ENCODE results near the gene DMGDH.
"Not testable (repeated sequence)": the region's sequence is repeated elsewhere in the genome, so short reads cannot be mapped to it uniquely, and the experiment has no call there.

The DMGDH gene

GRCh38 chr5:79011219-79011836 lies 58.1 kb downstream of the DMGDH start:
- no peak for DNase-seq

GRCh38 chr5:79008362-79008761 lies 61.1 kb downstream of the DMGDH start:
- DNase-seq: no peak

- no peak for DNase-seq
Measured at GRCh38 chr5:79007872-79008271, 61.6 kb downstream of the DMGDH start.

- no peak for DNase-seq
Measured at GRCh38 chr5:79005936-79006631, 63.4 kb downstream of the DMGDH start.

GRCh38 chr5:79005151-79005550 lies 64.3 kb downstream of the DMGDH start:
- DNase-seq: no peak

- no peak for DNase-seq
Measured at GRCh38 chr5:79002374-79002773, 67.1 kb downstream of the DMGDH start.

- no peak for DNase-seq
Measured at GRCh38 chr5:79001471-79001870, 68.0 kb downstream of the DMGDH start.

GRCh38 chr5:78997090-78997489 lies 72.4 kb downstream of the DMGDH start:
- no peak for DNase-seq

GRCh38 chr5:78995521-78996007 lies 73.9 kb downstream of the DMGDH start:
- DNase-seq: no peak

GRCh38 chr5:78993165-78993564 lies 76.3 kb downstream of the DMGDH start:
- DNase-seq: no peak

- DNase-seq: no peak
Measured at GRCh38 chr5:78992146-78992545, 77.3 kb downstream of the DMGDH start.

GRCh38 chr5:78989080-78989479 lies 80.4 kb downstream of the DMGDH start:
- no peak for DNase-seq

- DNase-seq: no peak
Measured at GRCh38 chr5:78985725-78986223, 83.7 kb downstream of the DMGDH start.

- no peak for DNase-seq
Measured at GRCh38 chr5:78985116-78985724, 84.3 kb downstream of the DMGDH start, which contains the start of gene ARSB. ARSB (minus strand) TSS chr5:78985310; CDS start chr5:78985248, 62 bp downstream.

GRCh38 chr5:78984439-78985115 lies 84.9 kb downstream of the DMGDH start:
- DNase-seq: peak; percentile 63 to 72

- no peak for DNase-seq
Measured at GRCh38 chr5:78983601-78984438, 85.7 kb downstream of the DMGDH start.

- DNase-seq: not testable (repeated sequence)
Measured at GRCh38 chr5:78983194-78983593, 86.3 kb downstream of the DMGDH start.

- DNase-seq: no peak
Measured at GRCh38 chr5:78979909-78980308, 89.6 kb downstream of the DMGDH start.

GRCh38 chr5:78979117-78979742 lies 90.2 kb downstream of the DMGDH start:
- DNase-seq: no peak

- no peak for DNase-seq
Measured at GRCh38 chr5:78975035-78975434, 94.4 kb downstream of the DMGDH start.

GRCh38 chr5:78974601-78975000 lies 94.9 kb downstream of the DMGDH start:
- no peak for DNase-seq

GRCh38 chr5:78974011-78974410 lies 95.5 kb downstream of the DMGDH start:
- DNase-seq: no peak
